GM12891 (cell line): Measurements from ENCODE around the gene TCF7L2.

Source experiments
- PAX5 ChIP-seq: IDR thresholded peaks from 2 replicates; pipeline ENCODE4 v1.6.1; 2011; ENCODE audit warnings: low read length, moderate library complexity, mild to moderate bottlenecking; ENCODE audit not compliant: insufficient read depth, severe bottlenecking
- POLR2A ChIP-seq: IDR thresholded peaks from 2 replicates; pipeline ENCODE4 v1.6.1; 2011; ENCODE audit warnings: low read depth, low read length, control low read depth
- POLR2AphosphoS5 ChIP-seq: IDR thresholded peaks from 2 replicates; pipeline ENCODE4 v1.6.1; 2011; ENCODE audit warnings: low read depth, low read length, control low read depth
- POU2F2 ChIP-seq: IDR thresholded peaks from 2 replicates; pipeline ENCODE4 v1.6.1; 2011; ENCODE audit warnings: low read depth, mild to moderate bottlenecking, control low read depth, low read length, moderate library complexity
- SPI1 ChIP-seq: IDR thresholded peaks from 2 replicates; pipeline ENCODE4 v1.6.1; 2011; ENCODE audit warnings: low read depth, low read length, control low read depth
- TAF1 ChIP-seq: IDR thresholded peaks from 2 replicates; pipeline ENCODE4 v1.6.1; 2011; ENCODE audit warnings: low read depth, low read length, control low read depth

DNA sequence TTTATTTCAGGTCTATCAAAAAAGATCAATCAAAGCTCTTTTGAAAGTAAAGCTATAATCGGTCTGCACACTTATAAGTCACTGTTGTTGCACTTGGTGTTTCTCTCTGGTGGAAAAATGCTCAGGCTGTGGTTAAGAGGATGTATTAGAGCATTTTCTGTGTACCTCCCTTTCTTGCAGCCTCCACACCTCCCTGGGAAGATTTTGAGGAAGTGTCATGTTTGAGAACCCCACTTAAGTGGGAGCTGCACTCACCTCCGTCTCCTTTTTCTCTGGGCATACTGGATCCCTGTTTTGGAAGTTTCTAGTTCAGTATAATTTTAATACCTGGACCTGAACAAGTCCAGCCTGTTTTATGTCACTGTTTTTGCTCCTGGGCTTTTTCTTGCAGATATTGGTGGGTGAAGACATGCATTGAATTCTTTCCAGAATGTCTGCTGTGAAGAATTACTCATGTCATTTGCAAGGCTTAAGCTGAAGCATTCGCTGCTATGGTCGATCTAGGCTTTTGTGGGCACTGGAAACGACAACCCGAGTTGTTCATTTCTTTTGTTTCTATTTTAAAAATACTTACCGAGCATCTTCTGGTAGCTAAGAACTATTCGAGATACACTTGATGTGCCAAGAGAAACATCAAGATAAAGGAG lies 36.6 kb downstream of the TCF7L2 start:
- TF ChIP-seq POLR2AphosphoS5 (no peak), POLR2A (no peak), PAX5 (no peak), SPI1 (0 out of 2 replicates have a peak, but pooled peaks have one; percentile 12), TAF1 (no peak), POU2F2 (no peak)
